Measurements from ENCODE around the gene ADCYAP1R1. TPM values are rescaled to one million over a fixed set of nuclear protein-coding genes. Genes with fewer than 3 reads are reported as not detected.

Gene ADCYAP1R1
- polyA plus RNA-seq, 4 donors = under 0.01 to 4.4 (median 0.84) TPM; not detected in 1

DNA sequence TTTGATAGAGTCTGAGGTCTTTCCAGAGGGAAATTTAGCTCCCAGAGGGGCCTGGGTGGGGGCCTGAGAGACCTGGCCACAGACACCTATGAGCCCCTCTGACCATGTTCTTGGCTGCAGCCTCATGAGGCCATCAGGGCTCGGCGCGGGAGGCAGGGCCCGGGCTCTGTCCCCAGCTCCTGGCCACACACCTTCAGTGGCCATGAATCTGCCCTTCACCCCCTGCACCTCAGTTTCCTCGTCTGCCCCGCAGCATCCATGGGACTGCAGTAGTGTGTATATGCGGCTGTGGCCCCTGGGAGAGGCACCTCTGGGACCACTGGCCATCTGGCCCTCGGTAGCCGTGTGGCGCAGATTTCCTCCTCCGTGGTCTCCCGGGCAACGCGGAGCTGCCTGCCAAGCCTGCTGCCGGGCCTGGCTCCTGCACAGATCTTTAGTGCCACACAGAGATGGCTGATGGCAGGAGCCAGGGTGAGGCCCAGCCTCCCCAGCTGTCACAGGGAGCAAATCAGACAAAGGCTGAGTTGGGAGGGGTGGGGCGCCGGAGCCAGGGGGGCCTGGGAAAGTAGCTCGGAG is 23.6 kb upstream of the ADCYAP1R1 start:
- Histone ChIP-seq H3K27ac (ENCODE audit: low read depth in 1 of 3, low read length in 2 of 3) (no peak overlapping the region), H3K4me3 (ENCODE audit: low read depth in 1 of 3, low read length in 3 of 3) (no peak overlapping the region), H3K27me3 (ENCODE audit: control insufficient read depth in 3 of 3, insufficient read depth in 3 of 3, low read length in 3 of 3) (peaks cover 0 to 2% (median 0%) of the 10 kb centered on the region in 3 donors), H3K4me1 (ENCODE audit: control insufficient read depth in 3 of 3, insufficient read depth in 2 of 3, low read depth in 1 of 3, low read length in 2 of 3) (peaks cover 0 to 5% (median 0%) of the 10 kb centered on the region in 3 donors), H3K36me3 (ENCODE audit: control insufficient read depth in 3 of 3, insufficient read depth in 2 of 3, low read depth in 1 of 3, low read length in 3 of 3) (no peaks in the 10 kb centered on the region), H3K9me3 (ENCODE audit: control insufficient read depth in 2 of 2, insufficient read depth in 1 of 2, low read depth in 1 of 2, low read length in 1 of 2) (no peaks in the 10 kb centered on the region)
- WGBS, 3 donors = 87 to 94% (median 94%) methylated on average over 15 to 18 of the region's 18 CpGs
- no peak for FAIRE-seq
- no peak for DNase-seq

DNA sequence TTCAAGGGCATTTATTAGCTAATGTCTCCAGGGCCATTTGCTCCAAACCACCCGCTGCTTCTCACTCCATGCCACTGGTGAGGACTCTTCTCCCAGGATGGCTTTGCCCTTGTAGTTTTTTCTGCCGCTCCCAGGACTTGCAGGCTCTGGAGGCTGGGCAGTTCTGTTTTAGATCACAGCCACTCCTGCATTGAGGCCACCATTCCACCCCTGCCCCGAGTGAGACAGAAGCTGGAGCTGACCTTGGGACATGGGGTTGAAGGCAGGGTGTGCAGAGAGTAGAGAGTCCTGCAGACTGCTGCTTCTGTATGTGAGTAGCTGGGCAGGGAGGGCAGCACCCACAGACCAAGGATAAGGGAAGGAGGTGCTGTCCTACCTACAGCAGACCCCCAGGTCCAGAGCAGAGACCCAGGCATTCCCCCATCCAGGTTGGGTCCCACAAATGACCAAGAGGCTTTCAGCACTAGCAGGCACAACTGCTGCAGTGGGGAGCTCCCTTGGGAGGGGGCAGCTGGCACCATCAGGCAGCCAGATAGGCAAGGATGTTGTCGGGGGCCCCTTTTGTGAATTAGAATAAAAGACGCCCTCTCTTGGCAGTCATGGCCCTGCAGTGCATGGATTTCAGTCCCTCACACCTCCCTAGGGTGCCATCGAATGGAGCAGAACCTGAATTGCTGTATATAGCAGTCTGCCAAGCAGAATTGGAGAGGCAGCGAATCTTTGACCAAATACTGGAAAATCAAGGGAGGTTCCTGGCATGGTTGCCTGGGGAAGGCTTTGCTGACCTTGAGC is 22.7 kb upstream of the ADCYAP1R1 start:
- no peaks in the 10 kb centered on the region for H3K36me3 ChIP-seq (ENCODE audit: control insufficient read depth in 3 of 3, insufficient read depth in 2 of 3, low read depth in 1 of 3, low read length in 3 of 3)
- peaks cover 0 to 5% (median 0%) of the 10 kb centered on the region in 3 donors for H3K4me1 ChIP-seq (ENCODE audit: control insufficient read depth in 3 of 3, insufficient read depth in 2 of 3, low read depth in 1 of 3, low read length in 2 of 3)
- H3K9me3 ChIP-seq (ENCODE audit: control insufficient read depth in 2 of 2, insufficient read depth in 1 of 2, low read depth in 1 of 2, low read length in 1 of 2) = no peaks in the 10 kb centered on the region

DNA sequence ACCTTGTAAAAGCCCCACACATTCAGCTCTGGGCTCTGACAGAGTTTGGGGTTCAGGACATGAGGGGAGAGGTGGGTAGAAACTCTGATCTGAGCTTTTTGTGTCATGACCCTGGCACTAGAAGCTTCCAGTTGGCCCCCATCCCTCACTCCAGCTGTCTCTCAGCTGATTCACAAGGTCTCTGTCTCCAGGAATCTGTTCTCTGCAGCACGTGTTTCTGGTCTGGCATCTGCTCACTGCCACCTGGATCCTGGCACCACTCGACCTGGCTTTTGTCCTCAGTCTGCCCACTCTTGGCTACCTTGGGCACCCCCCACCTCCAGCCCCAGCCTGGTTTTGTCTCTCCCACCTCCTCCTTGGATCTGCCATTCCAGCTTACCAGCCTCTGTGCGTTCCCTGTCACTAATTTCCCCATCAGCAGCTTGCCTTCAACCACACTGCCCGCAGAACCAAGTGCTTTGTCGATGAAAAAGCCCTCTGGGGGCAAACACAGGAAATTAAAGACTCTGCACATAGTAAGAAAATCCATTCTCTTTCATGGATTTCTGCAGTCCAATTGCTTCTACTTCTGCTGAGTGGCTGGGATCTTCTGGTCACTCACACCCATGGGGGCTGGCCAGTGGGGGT is 18.3 kb upstream of the ADCYAP1R1 start:
- Histone ChIP-seq H3K36me3 (ENCODE audit: control insufficient read depth in 3 of 3, insufficient read depth in 2 of 3, low read depth in 1 of 3, low read length in 3 of 3) (no peaks in the 10 kb centered on the region), H3K4me1 (ENCODE audit: control insufficient read depth in 3 of 3, insufficient read depth in 2 of 3, low read depth in 1 of 3, low read length in 2 of 3) (no peaks in the 10 kb centered on the region), H3K27me3 (ENCODE audit: control insufficient read depth in 3 of 3, insufficient read depth in 3 of 3, low read length in 3 of 3) (peaks cover 0 to 12% (median 3%) of the 10 kb centered on the region in 3 donors), H3K27ac (ENCODE audit: low read depth in 1 of 3, low read length in 2 of 3) (no peak overlapping the region), H3K9me3 (ENCODE audit: control insufficient read depth in 2 of 2, insufficient read depth in 1 of 2, low read depth in 1 of 2, low read length in 1 of 2) (no peaks in the 10 kb centered on the region), H3K4me3 (ENCODE audit: low read depth in 1 of 3, low read length in 3 of 3) (no peak overlapping the region)
- 63 to 72% (median 63%) methylated on average over 5 of the region's 5 CpGs for WGBS, 3 donors
- DNase-seq = no peak
- FAIRE-seq = no peak

More for the DNA sequence above, 22.7 kb upstream of the ADCYAP1R1 start:
- FAIRE-seq (no peak), DNase-seq (no peak)
- Histone ChIP-seq H3K27ac (ENCODE audit: low read depth in 1 of 3, low read length in 2 of 3) (no peak overlapping the region), H3K4me3 (ENCODE audit: low read depth in 1 of 3, low read length in 3 of 3) (no peak overlapping the region), H3K27me3 (ENCODE audit: control insufficient read depth in 3 of 3, insufficient read depth in 3 of 3, low read length in 3 of 3) (peaks cover 0 to 5% (median 0%) of the 10 kb centered on the region in 3 donors)
- whole genome bisulfite sequencing, 3 donors = 62 to 77% (median 69%) methylated on average over 7 of the region's 7 CpGs

DNA sequence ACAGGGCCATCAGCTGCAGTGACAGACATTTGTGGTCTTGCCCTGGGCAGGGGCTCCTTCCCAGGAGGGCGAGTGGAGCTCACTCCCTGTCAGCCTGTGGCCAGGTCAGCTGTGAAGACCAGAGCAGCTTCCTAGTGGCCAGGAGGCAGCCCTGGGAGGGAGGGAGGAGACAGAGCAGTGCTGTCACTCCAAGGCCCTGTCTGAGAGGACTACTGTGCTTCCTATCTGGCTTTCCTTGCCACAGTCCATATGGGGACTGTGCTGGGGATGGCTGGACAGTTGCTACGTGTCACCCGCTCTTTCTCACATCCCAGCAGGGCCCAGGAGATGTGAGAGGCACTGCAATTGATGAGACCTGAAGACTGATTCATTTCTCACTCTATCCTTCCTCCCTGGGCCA is 15.2 kb upstream of the ADCYAP1R1 start:
- H3K27me3 ChIP-seq (ENCODE audit: control insufficient read depth in 3 of 3, insufficient read depth in 3 of 3, low read length in 3 of 3) = peaks cover 0 to 22% (median 3%) of the 10 kb centered on the region in 3 donors
- H3K4me1 ChIP-seq (ENCODE audit: control insufficient read depth in 3 of 3, insufficient read depth in 2 of 3, low read depth in 1 of 3, low read length in 2 of 3) = no peaks in the 10 kb centered on the region
- H3K27ac ChIP-seq (ENCODE audit: low read depth in 1 of 3, low read length in 2 of 3) = no peak overlapping the region
- FAIRE-seq (no peak), DNase-seq (no peak)
- H3K9me3 ChIP-seq (ENCODE audit: control insufficient read depth in 2 of 2, insufficient read depth in 1 of 2, low read depth in 1 of 2, low read length in 1 of 2) = no peaks in the 10 kb centered on the region
- no peaks in the 10 kb centered on the region for H3K36me3 ChIP-seq (ENCODE audit: control insufficient read depth in 3 of 3, insufficient read depth in 2 of 3, low read depth in 1 of 3, low read length in 3 of 3)
- 49 to 68% (median 54%) methylated on average over 3 of the region's 3 CpGs for WGBS, 3 donors
- no peak overlapping the region for H3K4me3 ChIP-seq (ENCODE audit: low read depth in 1 of 3, low read length in 3 of 3)

DNA sequence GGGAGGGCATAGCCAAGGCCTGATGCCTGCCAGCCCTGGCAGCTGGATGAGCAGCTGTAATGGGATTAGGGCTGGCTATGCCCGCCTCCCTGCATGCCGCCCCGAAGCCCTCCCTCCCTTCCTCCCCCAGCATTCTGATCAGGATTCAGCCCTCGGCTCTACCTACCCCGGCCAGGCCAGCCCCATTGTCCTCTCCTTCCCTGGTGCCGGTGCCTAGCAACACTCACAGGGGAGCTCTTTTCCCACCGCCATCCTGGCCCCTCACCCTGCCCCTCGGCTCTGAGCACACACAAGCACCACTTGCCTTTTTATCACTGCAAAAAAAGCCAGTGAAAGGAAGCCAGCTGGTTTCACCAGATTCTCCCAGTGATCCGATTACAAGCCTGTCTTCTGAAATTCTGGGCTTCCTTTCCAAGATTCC is 9.0 kb upstream of the ADCYAP1R1 start:
- FAIRE-seq (no peak), DNase-seq (no peak)
- H3K4me1 ChIP-seq (ENCODE audit: control insufficient read depth in 3 of 3, insufficient read depth in 2 of 3, low read depth in 1 of 3, low read length in 2 of 3) = no peaks in the 10 kb centered on the region
- H3K4me3 ChIP-seq (ENCODE audit: low read depth in 1 of 3, low read length in 3 of 3) = no peak overlapping the region
- no peak overlapping the region for H3K27ac ChIP-seq (ENCODE audit: low read depth in 1 of 3, low read length in 2 of 3)
- 18 to 26% (median 18%) methylated on average over 9 of the region's 9 CpGs for WGBS, 3 donors
- peaks cover 0 to 40% (median 2%) of the 10 kb centered on the region in 3 donors for H3K27me3 ChIP-seq (ENCODE audit: control insufficient read depth in 3 of 3, insufficient read depth in 3 of 3, low read length in 3 of 3)
- no peaks in the 10 kb centered on the region for H3K36me3 ChIP-seq (ENCODE audit: control insufficient read depth in 3 of 3, insufficient read depth in 2 of 3, low read depth in 1 of 3, low read length in 3 of 3)
- no peaks in the 10 kb centered on the region for H3K9me3 ChIP-seq (ENCODE audit: control insufficient read depth in 2 of 2, insufficient read depth in 1 of 2, low read depth in 1 of 2, low read length in 1 of 2)

DNA sequence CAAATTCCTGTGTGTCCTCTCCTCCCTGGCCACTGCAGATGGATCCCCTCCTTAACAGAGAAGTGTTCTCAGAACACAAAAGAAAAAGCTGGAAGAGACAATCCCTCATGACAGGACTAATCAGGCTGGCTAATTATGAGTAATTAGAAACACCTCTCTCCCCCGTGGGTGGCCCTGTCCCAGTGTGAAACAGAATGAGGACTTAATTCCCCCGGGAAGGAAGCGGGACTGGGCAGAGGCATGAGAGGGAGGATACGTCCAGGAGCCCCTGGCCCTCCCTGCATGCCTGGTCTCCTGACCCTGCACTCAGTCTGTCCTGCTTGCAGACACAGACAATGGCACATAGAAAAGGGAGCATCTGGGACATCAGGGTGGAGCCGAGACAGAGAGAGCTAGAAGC is 7.6 kb upstream of the ADCYAP1R1 start:
- 49 to 58% (median 55%) methylated on average over 5 of the region's 5 CpGs for WGBS, 3 donors
- peaks cover 0 to 42% (median 2%) of the 10 kb centered on the region in 3 donors for H3K27me3 ChIP-seq (ENCODE audit: control insufficient read depth in 3 of 3, insufficient read depth in 3 of 3, low read length in 3 of 3)
- no peak for FAIRE-seq

DNA sequence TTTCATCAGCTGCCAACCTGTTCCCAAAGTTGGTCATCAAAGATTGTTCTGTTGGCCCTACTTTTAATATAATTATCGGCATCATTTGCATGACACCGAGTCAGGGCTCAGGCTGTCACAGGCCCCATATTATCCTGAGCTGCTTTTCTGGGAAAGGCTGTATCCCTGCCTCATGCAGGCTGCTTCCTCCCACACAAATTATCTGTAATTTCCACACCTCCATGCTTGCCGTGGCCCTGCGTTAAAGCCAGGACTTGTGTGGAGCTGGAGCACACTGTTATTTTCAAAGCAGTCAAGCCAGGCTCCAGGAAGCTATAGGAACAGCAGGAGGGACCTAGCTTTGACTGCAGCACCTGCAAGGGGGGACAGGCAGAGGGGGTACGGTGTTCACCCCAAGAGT is 5.4 kb upstream of the ADCYAP1R1 start:
- no peak for FAIRE-seq
- Histone ChIP-seq H3K9me3 (ENCODE audit: control insufficient read depth in 2 of 2, insufficient read depth in 1 of 2, low read depth in 1 of 2, low read length in 1 of 2) (no peaks in the 10 kb centered on the region), H3K27ac (ENCODE audit: low read depth in 1 of 3, low read length in 2 of 3) (no peak overlapping the region), H3K4me3 (ENCODE audit: low read depth in 1 of 3, low read length in 3 of 3) (no peak overlapping the region), H3K36me3 (ENCODE audit: control insufficient read depth in 3 of 3, insufficient read depth in 2 of 3, low read depth in 1 of 3, low read length in 3 of 3) (no peaks in the 10 kb centered on the region), H3K4me1 (ENCODE audit: control insufficient read depth in 3 of 3, insufficient read depth in 2 of 3, low read depth in 1 of 3, low read length in 2 of 3) (no peaks in the 10 kb centered on the region), H3K27me3 (ENCODE audit: control insufficient read depth in 3 of 3, insufficient read depth in 3 of 3, low read length in 3 of 3) (peaks cover 0 to 53% (median 5%) of the 10 kb centered on the region in 3 donors)
- DNase-seq = no peak
- WGBS, 3 donors = 88 to 92% (median 89%) methylated on average over 5 of the region's 5 CpGs

More for the DNA sequence above, 7.6 kb upstream of the ADCYAP1R1 start:
- Histone ChIP-seq H3K27ac (ENCODE audit: low read depth in 1 of 3, low read length in 2 of 3) (no peak overlapping the region), H3K36me3 (ENCODE audit: control insufficient read depth in 3 of 3, insufficient read depth in 2 of 3, low read depth in 1 of 3, low read length in 3 of 3) (no peaks in the 10 kb centered on the region), H3K9me3 (ENCODE audit: control insufficient read depth in 2 of 2, insufficient read depth in 1 of 2, low read depth in 1 of 2, low read length in 1 of 2) (no peaks in the 10 kb centered on the region), H3K4me1 (ENCODE audit: control insufficient read depth in 3 of 3, insufficient read depth in 2 of 3, low read depth in 1 of 3, low read length in 2 of 3) (no peaks in the 10 kb centered on the region), H3K4me3 (ENCODE audit: low read depth in 1 of 3, low read length in 3 of 3) (no peak overlapping the region)
- no peak for DNase-seq

DNA sequence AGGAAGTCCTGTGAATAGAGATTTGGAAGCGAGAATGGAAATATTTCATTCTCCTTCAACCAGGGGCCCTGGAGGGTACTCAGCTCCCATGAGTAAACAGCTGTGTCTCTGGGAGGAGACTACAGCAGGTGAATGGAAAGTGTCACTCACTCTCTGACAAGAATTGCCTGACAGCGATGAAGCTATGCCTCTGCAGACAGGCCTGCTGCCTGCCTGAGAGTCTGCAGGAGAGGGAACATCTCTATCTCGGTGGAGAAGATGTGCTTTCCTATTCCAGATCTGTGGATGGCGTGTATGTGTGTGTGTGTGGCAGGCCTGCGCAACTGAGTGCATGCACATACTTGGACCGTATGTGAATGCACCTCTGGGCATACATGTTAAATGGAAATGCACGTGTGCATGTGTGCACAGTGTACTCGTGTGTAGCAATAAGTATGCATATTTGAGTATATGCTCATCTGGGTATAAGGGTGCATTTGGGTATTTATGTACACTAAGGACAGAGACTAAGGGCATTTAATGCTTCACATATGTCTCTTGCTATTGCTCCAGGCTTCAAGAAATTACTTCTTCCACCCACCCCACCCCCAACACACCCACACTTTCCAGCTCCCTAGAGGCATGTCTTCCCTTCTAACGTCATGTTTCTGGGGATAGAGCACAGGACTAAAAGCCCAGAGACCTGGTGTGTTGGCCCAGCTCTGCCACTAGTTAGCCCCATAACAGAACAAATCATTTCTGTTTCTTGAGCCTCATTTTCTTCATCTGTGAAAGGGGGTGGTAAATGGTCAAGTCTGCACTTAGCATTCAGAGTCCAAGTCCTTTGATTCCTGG is 4.6 kb upstream of the ADCYAP1R1 start:
- no peak overlapping the region for H3K4me3 ChIP-seq (ENCODE audit: low read depth in 1 of 3, low read length in 3 of 3)
- FAIRE-seq (no peak), DNase-seq (no peak)
- H3K27ac ChIP-seq (ENCODE audit: low read depth in 1 of 3, low read length in 2 of 3) = no peak overlapping the region
- H3K36me3 ChIP-seq (ENCODE audit: control insufficient read depth in 3 of 3, insufficient read depth in 2 of 3, low read depth in 1 of 3, low read length in 3 of 3) = no peaks in the 10 kb centered on the region
- peaks cover 4 to 48% (median 6%) of the 10 kb centered on the region in 3 donors for H3K27me3 ChIP-seq (ENCODE audit: control insufficient read depth in 3 of 3, insufficient read depth in 3 of 3, low read length in 3 of 3)
- no peaks in the 10 kb centered on the region for H3K4me1 ChIP-seq (ENCODE audit: control insufficient read depth in 3 of 3, insufficient read depth in 2 of 3, low read depth in 1 of 3, low read length in 2 of 3)
- H3K9me3 ChIP-seq (ENCODE audit: control insufficient read depth in 2 of 2, insufficient read depth in 1 of 2, low read depth in 1 of 2, low read length in 1 of 2) = no peaks in the 10 kb centered on the region
- WGBS, 3 donors = 76 to 81% (median 77%) methylated on average over 9 of the region's 9 CpGs

All from small intestine (tissue), 7 donors.